Liver (tissue), 9 donors: ENCODE results near the gene TAL1. TPM values are rescaled to one million over a fixed set of nuclear protein-coding genes. Genes with fewer than 3 reads are reported as not detected.

Experiments
- DNase-seq: peaks from one replicate; pipeline ENCODE4 v3.0.0-alpha.2; 2017; ENCODE audit warnings: low spot score
- H3K27ac ChIP-seq, 2 donors: one replicate each; pipeline ENCODE4 v1.7.0; 2013; ENCODE audit warnings: inconsistent platforms in 2 of 2, low read length in 2 of 2, control low read depth in 1 of 2, low read depth in 1 of 2, mild to moderate bottlenecking in 1 of 2
- H3K27me3 ChIP-seq, 4 donors: one replicate each; pipeline versions ENCODE4 v1.6.1 to v1.7.0; 2013; ENCODE audit warnings: low read length in 3 of 4, inconsistent platforms in 1 of 4, mild to moderate bottlenecking in 1 of 4, moderate library complexity in 1 of 4; ENCODE audit not compliant: control insufficient read depth in 4 of 4, insufficient read depth in 4 of 4
- H3K36me3 ChIP-seq, 4 donors: one replicate each; pipeline versions ENCODE4 v1.6.1 to v1.7.0; 2013; ENCODE audit warnings: low read length in 3 of 4, mild to moderate bottlenecking in 3 of 4, low read depth in 1 of 4, moderate library complexity in 1 of 4; ENCODE audit not compliant: control insufficient read depth in 4 of 4, insufficient read depth in 3 of 4
- H3K4me1 ChIP-seq, 4 donors: one replicate each; pipeline versions ENCODE4 v1.6.1 to v1.7.0; 2013; ENCODE audit warnings: low read length in 3 of 4, mild to moderate bottlenecking in 3 of 4, moderate library complexity in 1 of 4; ENCODE audit not compliant: control insufficient read depth in 4 of 4, insufficient read depth in 4 of 4
- H3K4me3 ChIP-seq, 3 donors: one replicate each; pipeline versions ENCODE4 v1.6.1 to v1.7.0; 2013; ENCODE audit warnings: low read length in 3 of 3, control low read depth in 1 of 3, low read depth in 1 of 3, mild to moderate bottlenecking in 1 of 3
- H3K9ac ChIP-seq, 2 donors: one replicate each; pipeline ENCODE4 v1.7.0; 2013; ENCODE audit warnings: low read length in 2 of 2, mild to moderate bottlenecking in 2 of 2, moderate library complexity in 2 of 2, control low read depth in 1 of 2, low read depth in 1 of 2
- H3K9me3 ChIP-seq, 4 donors: one replicate each; pipeline versions ENCODE4 v1.6.1 to v1.7.0; 2013; ENCODE audit warnings: low read length in 3 of 4; ENCODE audit not compliant: control insufficient read depth in 4 of 4
- ATF3 ChIP-seq: IDR thresholded peaks from 2 replicates; pipeline ENCODE4 v1.6.1; 2016; ENCODE audit warnings: antibody characterized with exemption
- CTCF ChIP-seq: fragments of 150-350 bp; IDR thresholded peaks from 2 replicates; pipeline ENCODE4 v1.5.1; 2017; ENCODE audit warnings: improper control_type of control experiment, low read depth, low read length; ENCODE audit not compliant: missing input control
- EGR1 ChIP-seq, 2 donors: IDR thresholded peaks; 2 replicates each; pipeline ENCODE4 v1.6.1; 2016 to 2018; ENCODE audit warnings: antibody characterized with exemption in 2 of 2, low read depth in 2 of 2
- FOXA1 ChIP-seq: IDR thresholded peaks from 2 replicates; pipeline ENCODE4 v1.6.1; 2016; ENCODE audit warnings: antibody characterized with exemption
- FOXA2 ChIP-seq: IDR thresholded peaks from 2 replicates; pipeline ENCODE4 v1.6.1; 2016; ENCODE audit warnings: antibody characterized with exemption
- GABPA ChIP-seq, 2 donors: IDR thresholded peaks in 1 of 2; conservative IDR thresholded peaks in 1 of 2; 2 replicates each; pipeline ENCODE4 v1.6.1; 2016; ENCODE audit warnings: antibody characterized with exemption in 2 of 2, mild to moderate bottlenecking in 1 of 2, moderate library complexity in 1 of 2
- HNF4A ChIP-seq, 2 donors: conservative IDR thresholded peaks; 2 replicates each; pipeline ENCODE4 v1.6.1; 2016; ENCODE audit warnings: antibody characterized with exemption in 2 of 2, mild to moderate bottlenecking in 2 of 2
- HNF4G ChIP-seq: IDR thresholded peaks from 2 replicates; pipeline ENCODE4 v1.6.1; 2016; ENCODE audit warnings: antibody characterized with exemption
- JUND ChIP-seq, 2 donors: IDR thresholded peaks; 2 replicates each; pipeline ENCODE4 v1.6.1; 2016; ENCODE audit warnings: antibody characterized with exemption in 2 of 2
- MAX ChIP-seq: IDR thresholded peaks from 2 replicates; pipeline ENCODE4 v1.6.1; 2016; ENCODE audit warnings: antibody characterized with exemption
- NR2F2 ChIP-seq: IDR thresholded peaks from 2 replicates; pipeline ENCODE4 v1.6.1; 2016; ENCODE audit warnings: antibody characterized with exemption
- RAD21 ChIP-seq, 2 donors: IDR thresholded peaks; 2 replicates each; pipeline ENCODE4 v1.6.1; 2016; ENCODE audit warnings: antibody characterized with exemption in 2 of 2, mild to moderate bottlenecking in 2 of 2
- REST ChIP-seq: IDR thresholded peaks from 2 replicates; pipeline ENCODE4 v1.6.1; 2016; ENCODE audit warnings: antibody characterized with exemption, mild to moderate bottlenecking
- RXRA ChIP-seq, 2 donors: IDR thresholded peaks; 2 replicates each; pipeline ENCODE4 v1.6.1; 2017 to 2018; ENCODE audit warnings: antibody characterized with exemption in 2 of 2, mild to moderate bottlenecking in 1 of 2
- SP1 ChIP-seq: IDR thresholded peaks from 2 replicates; pipeline ENCODE4 v1.6.1; 2018; ENCODE audit warnings: antibody characterized with exemption, mild to moderate bottlenecking
- TAF1 ChIP-seq: conservative IDR thresholded peaks from 2 replicates; pipeline ENCODE4 v1.6.1; 2016; ENCODE audit warnings: antibody characterized with exemption, mild to moderate bottlenecking
- YY1 ChIP-seq: IDR thresholded peaks from 2 replicates; pipeline ENCODE4 v1.6.1; 2016; ENCODE audit warnings: antibody characterized with exemption, mild to moderate bottlenecking
- ZBTB33 ChIP-seq: IDR thresholded peaks from 2 replicates; pipeline ENCODE4 v1.6.1; 2016; ENCODE audit warnings: antibody characterized with exemption
- WGBS: extraction: QIAGEN DNeasy Blood & Tissue Kit; methylation state at CpG from one replicate; pipeline ENCODE4 v1.1.7; 2013; 5-methylcytosine and 5-hydroxymethylcytosine counted together
- polyA plus RNA-seq, 2 donors: library from polyadenylated mRNA; stranded (reverse) in 1 of 2; unstranded in 1 of 2; fragments of 200-250 nt in 1 of 2; fragments of >200 nt in 1 of 2; fragmentation: Nextera tagmentation in 1 of 2; extraction: Ambion mirVana in 1 of 2; gene quantifications; one replicate each; pipeline versions ENCODE4 v1.2.1 to v1.2.3, GENCODE V29; 2013 to 2015
- total RNA-seq, 2 donors: library from RNA; depleted of rRNA; stranded (reverse); fragments of >200 nt; gene quantifications; one replicate each; pipeline ENCODE4 v1.2.3, GENCODE V29; 2014
- donor health status: healthy.
- donor health status: healthy.
- donor health status: healthy.
- donor health status: healthy.
- donor health status: healthy.

The TAL1 gene
- total and polyA plus RNA-seq, 4 donors: 0.79 to 184 (median 2.3) TPM

GRCh38 chr1:47238935-47239592 is 7.0 kb upstream of the TAL1 start (continued):
- TF ChIP-seq ZBTB33 (no peak), JUND (IDR thresholded peaks at IDR 0.05) (no peak), NR2F2 (no peak)

GRCh38 chr1:47235806-47236205 is 3.8 kb upstream of the TAL1 start:
- H3K4me3 ChIP-seq: no peak overlapping the region
- no peak overlapping the region for H3K9ac ChIP-seq
- H3K27me3 ChIP-seq: peaks cover 0 to 11% (median 4%) of the 10 kb centered on the region in 4 donors
- H3K9me3 ChIP-seq: no peaks in the 10 kb centered on the region
- no peak for TF ChIP-seq EGR1 (IDR thresholded peaks at IDR 0.05; ENCODE audit: low read depth in 2 of 2)
- TF ChIP-seq REST: no peak
- no peak for TF ChIP-seq ZBTB33
- no peak for TF ChIP-seq ATF3
- no peak for TF ChIP-seq GABPA (IDR thresholded peaks at IDR 0.05 in 1 of 2, conservative IDR thresholded peaks at IDR 0.05 in 1 of 2)
- no peak for TF ChIP-seq MAX
- TF ChIP-seq RXRA (IDR thresholded peaks at IDR 0.05): no peak
- TF ChIP-seq CTCF: no peak
- no peak for TF ChIP-seq NR2F2
- TF ChIP-seq YY1: no peak
- TF ChIP-seq JUND (IDR thresholded peaks at IDR 0.05): no peak
- no peak for TF ChIP-seq HNF4G
- no peak for TF ChIP-seq RAD21 (IDR thresholded peaks at IDR 0.05)
- TF ChIP-seq FOXA1: no peak
- no peak for TF ChIP-seq SP1
- no peak for TF ChIP-seq TAF1
- no peak for TF ChIP-seq FOXA2
- TF ChIP-seq HNF4A (conservative IDR thresholded peaks at IDR 0.05): no peak
- no peak for DNase-seq
- H3K27ac ChIP-seq: peak overlapping the region in 1 of 2 donors; percentile 12
- WGBS: 84% methylated on average over 4 of the region's 4 CpGs
- no peaks in the 10 kb centered on the region for H3K36me3 ChIP-seq
- peaks cover 0 to 8% (median 4%) of the 10 kb centered on the region in 4 donors for H3K4me1 ChIP-seq
